ENCODE measurements around the gene SEPTIN1.

The SEPTIN1 gene, protein sequence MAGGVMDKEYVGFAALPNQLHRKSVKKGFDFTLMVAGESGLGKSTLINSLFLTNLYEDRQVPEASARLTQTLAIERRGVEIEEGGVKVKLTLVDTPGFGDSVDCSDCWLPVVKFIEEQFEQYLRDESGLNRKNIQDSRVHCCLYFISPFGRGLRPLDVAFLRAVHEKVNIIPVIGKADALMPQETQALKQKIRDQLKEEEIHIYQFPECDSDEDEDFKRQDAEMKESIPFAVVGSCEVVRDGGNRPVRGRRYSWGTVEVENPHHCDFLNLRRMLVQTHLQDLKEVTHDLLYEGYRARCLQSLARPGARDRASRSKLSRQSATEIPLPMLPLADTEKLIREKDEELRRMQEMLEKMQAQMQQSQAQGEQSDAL

DNA sequence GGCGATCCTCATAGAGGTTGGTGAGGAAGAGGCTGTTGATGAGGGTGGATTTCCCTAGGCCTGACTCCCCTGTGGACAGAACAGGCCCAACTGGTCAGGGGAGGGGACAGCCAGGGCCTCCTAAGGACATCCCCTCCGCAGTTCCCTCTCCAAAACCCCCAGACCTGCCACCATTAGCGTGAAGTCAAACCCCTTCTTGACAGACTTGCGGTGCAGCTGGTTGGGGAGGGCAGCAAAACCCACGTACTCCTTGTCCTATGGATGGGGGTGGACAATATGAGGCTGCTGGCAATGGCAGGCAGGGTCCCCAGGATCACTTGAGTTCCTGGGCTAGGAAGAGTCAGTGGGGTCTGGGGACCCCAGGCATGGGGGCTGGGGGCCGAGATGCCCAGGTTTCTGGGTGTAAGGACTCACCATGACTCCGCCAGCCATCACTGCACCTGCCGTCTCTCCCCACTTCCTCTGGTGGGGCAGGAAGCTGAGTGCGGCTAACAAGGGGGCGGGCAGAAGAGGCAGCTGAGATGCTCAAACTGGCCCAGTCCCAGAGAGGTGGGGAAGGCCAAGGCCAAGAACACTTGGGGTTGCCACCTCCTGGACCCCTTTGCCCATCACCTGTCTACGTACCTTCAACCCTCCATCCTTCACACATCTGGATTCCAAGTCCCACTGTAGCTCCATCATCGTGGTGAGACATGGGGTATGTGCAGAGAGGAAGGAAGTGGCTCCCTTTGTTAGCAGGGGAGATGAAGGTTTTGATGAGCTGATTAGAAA is at the start of gene SEPTIN1:
Gene SEPTIN1 (minus strand): TSS at position 451 of the 771 bp plus-strand sequence. CDS start 19 bp downstream, at position 432.
- DNase-seq (ENCODE audit: extremely low spot score), result peak; percentile 73
- TF ChIP-seq, protein P1, sequence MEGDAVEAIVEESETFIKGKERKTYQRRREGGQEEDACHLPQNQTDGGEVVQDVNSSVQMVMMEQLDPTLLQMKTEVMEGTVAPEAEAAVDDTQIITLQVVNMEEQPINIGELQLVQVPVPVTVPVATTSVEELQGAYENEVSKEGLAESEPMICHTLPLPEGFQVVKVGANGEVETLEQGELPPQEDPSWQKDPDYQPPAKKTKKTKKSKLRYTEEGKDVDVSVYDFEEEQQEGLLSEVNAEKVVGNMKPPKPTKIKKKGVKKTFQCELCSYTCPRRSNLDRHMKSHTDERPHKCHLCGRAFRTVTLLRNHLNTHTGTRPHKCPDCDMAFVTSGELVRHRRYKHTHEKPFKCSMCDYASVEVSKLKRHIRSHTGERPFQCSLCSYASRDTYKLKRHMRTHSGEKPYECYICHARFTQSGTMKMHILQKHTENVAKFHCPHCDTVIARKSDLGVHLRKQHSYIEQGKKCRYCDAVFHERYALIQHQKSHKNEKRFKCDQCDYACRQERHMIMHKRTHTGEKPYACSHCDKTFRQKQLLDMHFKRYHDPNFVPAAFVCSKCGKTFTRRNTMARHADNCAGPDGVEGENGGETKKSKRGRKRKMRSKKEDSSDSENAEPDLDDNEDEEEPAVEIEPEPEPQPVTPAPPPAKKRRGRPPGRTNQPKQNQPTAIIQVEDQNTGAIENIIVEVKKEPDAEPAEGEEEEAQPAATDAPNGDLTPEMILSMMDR (IDR thresholded peaks at IDR 0.05; ENCODE audit: control extremely low read depth, extremely low read depth, low read depth, missing control alignments), result no peak
- ChIA-PET CTCF (interaction anchor here (0.9 to 4.7 kb wide), 9 partner anchors 10 to 48 kb away, joined by 3 to 23 read pairs (median 3); partner anchors contain the start of genes DCTPP1 and ZNF48), POLR2A (interaction anchor here (0.5 to 2.1 kb wide), 3 partner anchors 11 to 472 kb away, joined by 4 to 9 read pairs (median 4); partner anchors contain the start of gene TBC1D10B)

DNA sequence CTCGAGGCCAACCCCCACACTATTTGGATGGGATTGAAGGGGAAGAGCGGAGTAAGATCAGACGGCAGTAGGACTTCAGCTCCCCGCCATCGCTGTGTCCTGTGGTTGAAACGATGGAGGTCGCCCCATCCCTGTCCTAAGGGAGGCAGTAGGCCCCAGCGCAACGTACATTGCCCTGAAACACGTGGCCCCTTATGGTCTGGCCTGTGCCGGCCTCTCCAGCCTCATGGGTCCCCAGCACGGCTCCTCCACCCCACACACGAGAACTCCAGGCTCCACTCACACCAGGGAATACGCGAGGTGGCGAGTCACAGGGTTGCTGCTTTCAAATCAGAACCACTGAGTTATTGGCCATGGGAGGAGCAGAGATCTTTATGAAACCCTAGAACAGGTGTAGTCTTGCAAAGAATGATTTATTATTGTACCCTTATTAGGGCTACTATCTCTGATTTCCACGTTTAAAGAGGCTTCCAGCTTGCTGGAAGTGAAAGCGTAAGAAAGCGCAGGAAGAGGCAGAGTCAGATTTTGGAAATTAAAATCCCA is 48.1 kb upstream of the SEPTIN1 start:
- no peak for DNase-seq (ENCODE audit: extremely low spot score)
- POLR2A ChIA-PET, result interaction anchor here (0.9 to 1.0 kb wide), 4 partner anchors 12 to 140 kb away, joined by 3 to 8 read pairs (median 5); no protein-coding TSS in a partner anchor
- TF ChIP-seq, protein P1 (IDR thresholded peaks at IDR 0.05; ENCODE audit: control extremely low read depth, extremely low read depth, low read depth, missing control alignments), result peak; percentile 28
- CTCF ChIA-PET, result interaction anchor here (0.7 to 4.5 kb wide), 53 partner anchors 10 to 422 kb away, joined by 3 to 73 read pairs (median 7); partner anchors contain the start of genes ITGAL, SEPHS2, SEPTIN1 and TBC1D10B

DNA sequence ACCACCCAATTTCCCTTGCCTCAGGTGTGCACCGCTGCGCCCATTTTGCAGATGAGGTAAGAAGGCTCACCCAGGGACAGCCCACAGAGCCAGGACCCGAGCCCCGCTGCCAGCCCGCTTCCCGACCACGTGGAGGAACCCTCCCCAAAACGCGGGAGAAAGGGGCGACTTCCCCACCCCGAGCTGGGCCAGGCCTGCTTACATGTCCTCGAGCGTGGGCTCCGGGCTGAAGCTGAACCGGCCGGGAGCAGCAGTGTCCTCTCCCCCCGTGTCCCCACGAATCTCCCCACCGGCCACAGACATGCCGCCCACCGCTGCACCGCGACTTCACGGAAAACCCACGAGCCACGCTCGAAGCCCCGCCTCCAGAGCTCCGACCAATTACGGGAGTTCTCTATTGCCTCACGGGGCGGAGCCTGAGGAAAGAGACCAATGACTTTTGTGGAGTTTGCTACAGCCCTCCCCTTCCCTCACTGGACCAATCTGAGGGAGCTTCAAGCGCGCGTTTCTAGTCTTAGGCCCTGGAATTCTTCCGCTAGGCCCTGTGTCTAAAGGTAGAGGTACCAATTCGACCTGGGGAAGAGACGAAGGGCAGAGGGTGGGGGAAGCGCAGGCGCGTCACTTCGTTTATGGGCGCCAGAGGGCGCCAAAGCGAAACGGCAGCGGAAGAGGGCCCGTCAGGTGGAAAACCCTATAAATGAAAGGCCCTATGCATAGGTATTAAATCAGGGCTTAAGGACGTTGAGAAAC is 47.5 kb upstream of the SEPTIN1 start, which contains the start of gene DCTPP1:
Gene DCTPP1 (minus strand): TSS at position 353 of the 750 bp plus-strand sequence. CDS start 50 bp downstream, at position 303.
- POLR2A ChIA-PET, result interaction anchor here (0.6 to 1.2 kb wide), 9 partner anchors 12 to 229 kb away, joined by 3 to 8 read pairs (median 4); partner anchors contain the start of genes FBRS, SEPHS2 and ZNF689
- TF ChIP-seq, protein P1 (IDR thresholded peaks at IDR 0.05; ENCODE audit: control extremely low read depth, extremely low read depth, low read depth, missing control alignments), result peak; percentile 90
- CTCF ChIA-PET, result interaction anchor here (0.6 to 4.5 kb wide), 82 partner anchors 9 to 422 kb away, joined by 3 to 73 read pairs (median 5); partner anchors contain the start of genes ITGAL, PRR14, SEPHS2 and SEPTIN1
- peak; percentile 95 for DNase-seq (ENCODE audit: extremely low spot score)

DNA sequence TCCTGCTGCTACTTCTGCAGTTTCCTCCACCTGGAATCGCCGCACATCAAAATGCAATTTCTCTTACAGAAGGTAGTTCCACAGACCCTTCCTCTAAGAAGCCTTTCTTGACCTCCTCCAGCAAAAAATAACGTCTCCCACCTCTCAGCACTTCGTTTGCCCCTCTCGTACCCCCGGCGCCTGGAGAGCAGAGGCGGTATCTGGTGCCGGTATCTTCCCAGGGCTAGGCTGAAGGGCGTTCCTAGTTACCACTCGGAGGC is 47.0 kb upstream of the SEPTIN1 start:
- TF ChIP-seq, protein P1 (IDR thresholded peaks at IDR 0.05; ENCODE audit: control extremely low read depth, extremely low read depth, low read depth, missing control alignments), result no peak
- no peak for DNase-seq (ENCODE audit: extremely low spot score)
- ChIA-PET CTCF (interaction anchor here (0.6 to 4.5 kb wide), 79 partner anchors 9 to 421 kb away, joined by 3 to 73 read pairs (median 5); partner anchors contain the start of genes ITGAL, PRR14, SEPHS2 and SEPTIN1), POLR2A (interaction anchor here (0.6 to 1.2 kb wide), 9 partner anchors 11 to 229 kb away, joined by 3 to 8 read pairs (median 4); partner anchors contain the start of genes FBRS, SEPHS2 and ZNF689)

DNA sequence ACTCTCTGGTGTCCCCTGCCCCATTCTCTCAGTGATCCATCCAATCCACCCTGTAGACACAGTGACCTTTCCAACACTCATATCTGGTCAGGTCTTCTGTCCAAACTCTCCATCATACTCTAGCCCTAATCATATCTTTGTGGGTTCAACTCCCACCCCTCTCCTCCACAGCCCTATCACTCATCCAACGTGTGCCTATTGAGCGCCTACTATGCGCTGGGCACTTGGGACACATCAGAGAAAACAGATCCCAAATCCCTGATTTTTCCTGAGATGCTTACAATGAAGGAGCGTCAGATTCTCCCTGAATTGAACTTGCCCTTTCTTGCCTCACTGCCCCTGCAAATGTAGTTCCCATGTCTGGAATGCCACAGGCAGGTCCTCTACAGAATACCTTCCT is 45.7 kb upstream of the SEPTIN1 start:
- POLR2A ChIA-PET, result no interaction called here
- TF ChIP-seq, protein P1 (IDR thresholded peaks at IDR 0.05; ENCODE audit: control extremely low read depth, extremely low read depth, low read depth, missing control alignments), result no peak
- DNase-seq (ENCODE audit: extremely low spot score), result no peak
- CTCF ChIA-PET, result interaction anchor here (1.1 to 4.5 kb wide), 4 partner anchors 13 to 189 kb away, joined by 3 to 73 read pairs (median 4); partner anchors contain the start of gene SEPHS2
